Liver (tissue), 9 donors: ENCODE results near the gene RAPGEF1. TPM values are rescaled to one million over a fixed set of nuclear protein-coding genes. Genes with fewer than 3 reads are reported as not detected.
A peak's percentile ranks its signal among the peaks of the same experiment; 100 is the strongest.

Experiments used
- DNase-seq: peaks from one replicate; pipeline ENCODE4 v3.0.0-alpha.2; 2017; ENCODE audit warnings: low spot score
- H3K27ac ChIP-seq, 2 donors: one replicate each; pipeline ENCODE4 v1.7.0; 2013; ENCODE audit warnings: inconsistent platforms in 2 of 2, low read length in 2 of 2, control low read depth in 1 of 2, low read depth in 1 of 2, mild to moderate bottlenecking in 1 of 2
- H3K27me3 ChIP-seq, 4 donors: one replicate each; pipeline versions ENCODE4 v1.6.1 to v1.7.0; 2013; ENCODE audit warnings: low read length in 3 of 4, inconsistent platforms in 1 of 4, mild to moderate bottlenecking in 1 of 4, moderate library complexity in 1 of 4; ENCODE audit not compliant: control insufficient read depth in 4 of 4, insufficient read depth in 4 of 4
- H3K36me3 ChIP-seq, 4 donors: one replicate each; pipeline versions ENCODE4 v1.6.1 to v1.7.0; 2013; ENCODE audit warnings: low read length in 3 of 4, mild to moderate bottlenecking in 3 of 4, low read depth in 1 of 4, moderate library complexity in 1 of 4; ENCODE audit not compliant: control insufficient read depth in 4 of 4, insufficient read depth in 3 of 4
- H3K4me1 ChIP-seq, 4 donors: one replicate each; pipeline versions ENCODE4 v1.6.1 to v1.7.0; 2013; ENCODE audit warnings: low read length in 3 of 4, mild to moderate bottlenecking in 3 of 4, moderate library complexity in 1 of 4; ENCODE audit not compliant: control insufficient read depth in 4 of 4, insufficient read depth in 4 of 4
- H3K4me3 ChIP-seq, 3 donors: one replicate each; pipeline versions ENCODE4 v1.6.1 to v1.7.0; 2013; ENCODE audit warnings: low read length in 3 of 3, control low read depth in 1 of 3, low read depth in 1 of 3, mild to moderate bottlenecking in 1 of 3
- H3K9ac ChIP-seq, 2 donors: one replicate each; pipeline ENCODE4 v1.7.0; 2013; ENCODE audit warnings: low read length in 2 of 2, mild to moderate bottlenecking in 2 of 2, moderate library complexity in 2 of 2, control low read depth in 1 of 2, low read depth in 1 of 2
- H3K9me3 ChIP-seq, 4 donors: one replicate each; pipeline versions ENCODE4 v1.6.1 to v1.7.0; 2013; ENCODE audit warnings: low read length in 3 of 4; ENCODE audit not compliant: control insufficient read depth in 4 of 4
- ATF3 ChIP-seq: IDR thresholded peaks from 2 replicates; pipeline ENCODE4 v1.6.1; 2016; ENCODE audit warnings: antibody characterized with exemption
- CTCF ChIP-seq: fragments of 150-350 bp; IDR thresholded peaks from 2 replicates; pipeline ENCODE4 v1.5.1; 2017; ENCODE audit warnings: improper control_type of control experiment, low read depth, low read length; ENCODE audit not compliant: missing input control
- FOXA1 ChIP-seq: IDR thresholded peaks from 2 replicates; pipeline ENCODE4 v1.6.1; 2016; ENCODE audit warnings: antibody characterized with exemption
- FOXA2 ChIP-seq: IDR thresholded peaks from 2 replicates; pipeline ENCODE4 v1.6.1; 2016; ENCODE audit warnings: antibody characterized with exemption
- HNF4G ChIP-seq: IDR thresholded peaks from 2 replicates; pipeline ENCODE4 v1.6.1; 2016; ENCODE audit warnings: antibody characterized with exemption
- JUND ChIP-seq, 2 donors: IDR thresholded peaks; 2 replicates each; pipeline ENCODE4 v1.6.1; 2016; ENCODE audit warnings: antibody characterized with exemption in 2 of 2
- MAX ChIP-seq: IDR thresholded peaks from 2 replicates; pipeline ENCODE4 v1.6.1; 2016; ENCODE audit warnings: antibody characterized with exemption
- YY1 ChIP-seq: IDR thresholded peaks from 2 replicates; pipeline ENCODE4 v1.6.1; 2016; ENCODE audit warnings: antibody characterized with exemption, mild to moderate bottlenecking
- ZBTB33 ChIP-seq: IDR thresholded peaks from 2 replicates; pipeline ENCODE4 v1.6.1; 2016; ENCODE audit warnings: antibody characterized with exemption
- WGBS: extraction: QIAGEN DNeasy Blood & Tissue Kit; methylation state at CpG from one replicate; pipeline ENCODE4 v1.1.7; 2013; 5-methylcytosine and 5-hydroxymethylcytosine counted together
- polyA plus RNA-seq, 2 donors: library from polyadenylated mRNA; stranded (reverse) in 1 of 2; unstranded in 1 of 2; fragments of 200-250 nt in 1 of 2; fragments of >200 nt in 1 of 2; fragmentation: Nextera tagmentation in 1 of 2; extraction: Ambion mirVana in 1 of 2; gene quantifications; one replicate each; pipeline versions ENCODE4 v1.2.1 to v1.2.3, GENCODE V29; 2013 to 2015
- total RNA-seq, 2 donors: library from RNA; depleted of rRNA; stranded (reverse); fragments of >200 nt; gene quantifications; one replicate each; pipeline ENCODE4 v1.2.3, GENCODE V29; 2014
- donor health status: healthy.
- donor health status: healthy.
- donor health status: healthy.
- donor health status: healthy.
- donor health status: healthy.

The RAPGEF1 gene
- total and polyA plus RNA-seq, 4 donors = 5.6 to 19.7 (median 16.8) TPM

- no peaks in the 10 kb centered on the region for H3K36me3 ChIP-seq
- peak overlapping the region in 2 of 3 donors; percentile 55 to 60 for H3K4me3 ChIP-seq
- no peak overlapping the region for H3K27ac ChIP-seq
- DNase-seq = no peak
- 5% methylated on average over 49 of the region's 49 CpGs for WGBS
- H3K27me3 ChIP-seq = peaks cover 0 to 3% (median 0%) of the 10 kb centered on the region in 4 donors
- H3K9ac ChIP-seq = no peak overlapping the region
- no peak for TF ChIP-seq MAX
- no peak for TF ChIP-seq HNF4G
- peak; percentile 12 for TF ChIP-seq YY1
- TF ChIP-seq CTCF = peak; percentile 26
- H3K9me3 ChIP-seq = peaks cover 0 to 6% (median 2%) of the 10 kb centered on the region in 4 donors
- H3K4me1 ChIP-seq = peaks cover 5 to 14% (median 7%) of the 10 kb centered on the region in 4 donors
Measured at GRCh38 chr9:131546336-131547084, 193.4 kb downstream of the RAPGEF1 start.

- peak overlapping the region; percentile 20 to 39 for H3K27ac ChIP-seq
- H3K9ac ChIP-seq = no peak overlapping the region
- peaks cover 0 to 6% (median 2%) of the 10 kb centered on the region in 4 donors for H3K9me3 ChIP-seq
- peak overlapping the region; percentile 49 to 60 (median 55) for H3K4me3 ChIP-seq
- DNase-seq = no peak
- TF ChIP-seq MAX (no peak), ATF3 (no peak), FOXA1 (no peak), ZBTB33 (no peak), YY1 (no peak), HNF4G (no peak), JUND (IDR thresholded peaks at IDR 0.05) (no peak), CTCF (no peak), FOXA2 (no peak)
- H3K27me3 ChIP-seq = peaks cover 0 to 3% (median 0%) of the 10 kb centered on the region in 4 donors
- peaks cover 5 to 14% (median 7%) of the 10 kb centered on the region in 4 donors for H3K4me1 ChIP-seq
- WGBS = 1% methylated on average over 30 of the region's 30 CpGs
- no peaks in the 10 kb centered on the region for H3K36me3 ChIP-seq
Measured at GRCh38 chr9:131545786-131546335, 194.0 kb downstream of the RAPGEF1 start.
